Heart left ventricle (tissue), 13 donors: ENCODE data around the gene IFRD2.

Source experiments
- POLR2A ChIP-seq, 2 donors: fragments of 450-650 bp; IDR thresholded peaks; one replicate each; pipeline ENCODE4 v1.6.1; 2017; ENCODE audit warnings: antibody characterized with exemption in 2 of 2, mild to moderate bottlenecking in 2 of 2, moderate library complexity in 2 of 2
- TF ChIP-seq, protein P1 (sequence below), 12 donors: fragments of 200-600 bp; sonication (generic) in 4 of 12; IDR thresholded peaks; one replicate each; pipeline versions ENCODE4 v1.5.0 to v1.8.0; 2018 to 2022; ENCODE audit warnings: antibody characterized with exemption in 12 of 12, mild to moderate bottlenecking in 5 of 12
- donor health status: ischemic (EF 13 %, LVEDD 7.1; RV severe dilation, severe dysfunction).
- donor health status: DM: no; HTN: yes; CAD: no.
- donor health status: DM: no; HTN: no; CAD: no.
- donor health status: ischemic (EF 25% LVEDD 6.9; RV normal size, moderate dysfunction).
- donor health status: ischemic (EF 25% LVEDD 5.7; RV mildly dilated, moderate dysfunction).
- donor health status: ischemic (EF 35%, LVEDD 5.7; RV mildly dilated, moderate dysfunction).
- donor health status: nonischemic (EF 11% LVEDD 7.7; RV severe dilation, severe dysfunction).
- donor health status: DM: yes; HTN: yes; CAD: no.
- donor health status: PGD.
- donor health status: ischemic (EF 29% LVEDD 5.4; RV normal size, mild dysfunction).
- donor health status: nonischemic (EF 23%, LVEDD 6.1; RV moderate dilation, normal function).

GRCh38 chr3:50304601-50305000 is 12.4 kb upstream of the IFRD2 start:
- TF ChIP-seq, protein P1, sequence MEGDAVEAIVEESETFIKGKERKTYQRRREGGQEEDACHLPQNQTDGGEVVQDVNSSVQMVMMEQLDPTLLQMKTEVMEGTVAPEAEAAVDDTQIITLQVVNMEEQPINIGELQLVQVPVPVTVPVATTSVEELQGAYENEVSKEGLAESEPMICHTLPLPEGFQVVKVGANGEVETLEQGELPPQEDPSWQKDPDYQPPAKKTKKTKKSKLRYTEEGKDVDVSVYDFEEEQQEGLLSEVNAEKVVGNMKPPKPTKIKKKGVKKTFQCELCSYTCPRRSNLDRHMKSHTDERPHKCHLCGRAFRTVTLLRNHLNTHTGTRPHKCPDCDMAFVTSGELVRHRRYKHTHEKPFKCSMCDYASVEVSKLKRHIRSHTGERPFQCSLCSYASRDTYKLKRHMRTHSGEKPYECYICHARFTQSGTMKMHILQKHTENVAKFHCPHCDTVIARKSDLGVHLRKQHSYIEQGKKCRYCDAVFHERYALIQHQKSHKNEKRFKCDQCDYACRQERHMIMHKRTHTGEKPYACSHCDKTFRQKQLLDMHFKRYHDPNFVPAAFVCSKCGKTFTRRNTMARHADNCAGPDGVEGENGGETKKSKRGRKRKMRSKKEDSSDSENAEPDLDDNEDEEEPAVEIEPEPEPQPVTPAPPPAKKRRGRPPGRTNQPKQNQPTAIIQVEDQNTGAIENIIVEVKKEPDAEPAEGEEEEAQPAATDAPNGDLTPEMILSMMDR (IDR thresholded peaks at IDR 0.05): no peak
- TF ChIP-seq POLR2A (IDR thresholded peaks at IDR 0.05): no peak
